Thoracic aorta (tissue), 2 donors: ENCODE measurements around the gene MYD88. TPM values are rescaled to one million over a fixed set of nuclear protein-coding genes. Genes with fewer than 3 reads are reported as not detected.
"Not testable (repeated sequence)": the region's sequence is repeated elsewhere in the genome, so short reads cannot be mapped to it uniquely, and the experiment has no call there.

Experiments used
- ATAC-seq: fragments of 150-250 bp; one replicate; pipeline ENCODE4 v1.8.0; 2017; ENCODE audit warnings: low read depth; ENCODE audit not compliant: insufficient number of reproducible peaks, low FRiP score
- DNase-seq: peaks from one replicate; pipeline ENCODE4 v3.0.0-alpha.2; 2020; ENCODE audit warnings: low spot score
- H3K27ac ChIP-seq, 2 donors: fragments of 200-600 bp; sonication (generic); 1 replicate in 1 of 2; 2 replicates in 1 of 2; pipeline ENCODE4 v1.5.1; 2016; ENCODE audit warnings: mild to moderate bottlenecking in 2 of 2, moderate library complexity in 2 of 2
- H3K27me3 ChIP-seq: fragments of 200-600 bp; sonication (generic); replicated peaks from 2 replicates; pipeline ENCODE4 v1.6.0; 2016; ENCODE audit warnings: mild to moderate bottlenecking; ENCODE audit not compliant: insufficient read depth
- H3K36me3 ChIP-seq: fragments of 200-600 bp; sonication (generic); one replicate; pipeline ENCODE4 v1.5.1; 2016
- H3K4me1 ChIP-seq, 2 donors: fragments of 200-600 bp; sonication (generic); 1 replicate in 1 of 2; 2 replicates in 1 of 2; pipeline versions ENCODE4 v1.5.1 to v1.6.0; 2016; ENCODE audit warnings: low read depth in 2 of 2, mild to moderate bottlenecking in 1 of 2; ENCODE audit not compliant: control insufficient read depth in 1 of 2
- H3K4me3 ChIP-seq: fragments of 200-600 bp; sonication (generic); 2 replicates; pipeline ENCODE4 v1.5.1; 2016; ENCODE audit warnings: mild to moderate bottlenecking
- H3K9me3 ChIP-seq: fragments of 200-600 bp; sonication (generic); 2 replicates; pipeline ENCODE4 v1.5.1; 2016
- CTCF ChIP-seq: fragments of 200-600 bp; sonication (generic); IDR thresholded peaks from one replicate; pipeline ENCODE4 v1.5.1; 2019; ENCODE audit warnings: antibody characterized with exemption
- total RNA-seq, 2 donors: library from RNA; depleted of rRNA; stranded (reverse); fragments of >200 nt; gene quantifications; one replicate each; pipeline versions ENCODE4 v1.1.0 to v1.2.3, GENCODE V29; 2016

Gene MYD88
- total RNA-seq, 2 donors from 2014 or later = 27.8 to 49.7 TPM

GRCh38 chr3:38130631-38131065, 7.8 kb upstream of the MYD88 start:
- H3K4me3 ChIP-seq = no peak overlapping the region
- peaks cover 78% of the 10 kb centered on the region for H3K36me3 ChIP-seq
- TF ChIP-seq CTCF = no peak
- ATAC-seq (no peak), DNase-seq (no peak)
- H3K9me3 ChIP-seq = no peaks in the 10 kb centered on the region
- no peaks in the 10 kb centered on the region for H3K27me3 ChIP-seq
- H3K27ac ChIP-seq = no peak overlapping the region
- H3K4me1 ChIP-seq = peaks cover 5 to 29% of the 10 kb centered on the region in 2 donors

- Histone ChIP-seq H3K27me3 (no peaks in the 10 kb centered on the region), H3K27ac (no peak overlapping the region), H3K9me3 (no peaks in the 10 kb centered on the region), H3K36me3 (peaks cover 67% of the 10 kb centered on the region), H3K4me1 (peaks cover 8 to 36% of the 10 kb centered on the region in 2 donors), H3K4me3 (no peak overlapping the region)
- ATAC-seq (no peak), DNase-seq (no peak)
- no peak for TF ChIP-seq CTCF
Measured at GRCh38 chr3:38131621-38132369, 6.7 kb upstream of the MYD88 start.

- H3K36me3 ChIP-seq = peaks cover 53% of the 10 kb centered on the region
- peaks cover 13 to 41% of the 10 kb centered on the region in 2 donors for H3K4me1 ChIP-seq
- no peak for DNase-seq
- no peaks in the 10 kb centered on the region for H3K27me3 ChIP-seq
- no peak for ATAC-seq
- no peak overlapping the region for H3K4me3 ChIP-seq
- no peak for TF ChIP-seq CTCF
- no peak overlapping the region for H3K27ac ChIP-seq
- H3K9me3 ChIP-seq = no peaks in the 10 kb centered on the region
Measured at GRCh38 chr3:38133209-38133556, 5.3 kb upstream of the MYD88 start.

GRCh38 chr3:38133557-38134405, 4.7 kb upstream of the MYD88 start:
- Histone ChIP-seq H3K27ac (no peak overlapping the region), H3K4me3 (no peak overlapping the region), H3K4me1 (peaks cover 13 to 42% of the 10 kb centered on the region in 2 donors), H3K9me3 (no peaks in the 10 kb centered on the region), H3K36me3 (peaks cover 47% of the 10 kb centered on the region), H3K27me3 (no peaks in the 10 kb centered on the region)
- no peak for DNase-seq
- no peak for ATAC-seq
- no peak for TF ChIP-seq CTCF

GRCh38 chr3:38134517-38135143, 3.8 kb upstream of the MYD88 start:
- not testable (repeated sequence) for H3K4me3 ChIP-seq

GRCh38 chr3:38135621-38136277, 2.7 kb upstream of the MYD88 start:
- not testable (repeated sequence) for H3K27ac ChIP-seq, H3K27me3 ChIP-seq, H3K9me3 ChIP-seq, DNase-seq, ATAC-seq
- H3K4me1 ChIP-seq = peaks cover 18 to 60% of the 10 kb centered on the region in 2 donors
- peaks cover 30% of the 10 kb centered on the region for H3K36me3 ChIP-seq
- H3K4me3 ChIP-seq = peak overlapping the region; percentile 89

More at GRCh38 chr3:38134517-38135143, 3.8 kb upstream of the MYD88 start:
- not testable (repeated sequence) for ATAC-seq, H3K27me3 ChIP-seq, H3K27ac ChIP-seq, H3K9me3 ChIP-seq, DNase-seq
- H3K4me1 ChIP-seq = peaks cover 16 to 49% of the 10 kb centered on the region in 2 donors
- H3K36me3 ChIP-seq = peaks cover 39% of the 10 kb centered on the region
